T-helper 2 cell treated with Interferon-gamma antibody and Interleukin-4, amounts not matched to agents 100 ng/mL and 5 ng/mL, for 36 hours (primary cell): ENCODE data around the gene IGSF23. TPM values are rescaled to one million over a fixed set of nuclear protein-coding genes. Genes with fewer than 3 reads are reported as not detected.

ENCODE experiments used
- total RNA-seq: library from RNA; stranded (reverse); gene quantifications from 2 replicates; pipeline ENCODE4 v1.2.3, GENCODE V29; 2022

Gene IGSF23
- total RNA-seq, 1 donor from 2014 or later: not detected

Other genes with a start within 250 kb of the IGSF23 start
- 0.18 and 0.32 TPM in 2 replicates for gene ZNF285, start 212.0 kb upstream of the IGSF23 start, total RNA-seq
- gene ZNF229, start 165.1 kb upstream of the IGSF23 start, total RNA-seq: 0.07 and 0.57 TPM in 2 replicates
- gene ZNF180, start 113.0 kb upstream of the IGSF23 start, total RNA-seq: 9.8 and 11.8 TPM in 2 replicates
- gene CEACAM20, start 83.9 kb upstream of the IGSF23 start, total RNA-seq: not detected in 2 replicates
- gene PVR, start 30.3 kb downstream of the IGSF23 start, total RNA-seq: 7.0 and 7.9 TPM in 2 replicates
- 0.68 and 0.75 TPM in 2 replicates for gene CEACAM19, start 57.9 kb downstream of the IGSF23 start, total RNA-seq
- gene CEACAM16, start 85.6 kb downstream of the IGSF23 start, total RNA-seq: not detected in 2 replicates
- gene BCL3, start 135.1 kb downstream of the IGSF23 start, total RNA-seq: 65.6 and 68.4 TPM in 2 replicates
- not detected in 2 replicates for gene CBLC, start 164.3 kb downstream of the IGSF23 start, total RNA-seq
- gene BCAM, start 195.5 kb downstream of the IGSF23 start, total RNA-seq: not detected in 2 replicates
- gene NECTIN2, start 232.7 kb downstream of the IGSF23 start, total RNA-seq: not detected in 2 replicates